Stimulated activated CD4-positive, alpha-beta T cell treated with anti-CD3 and anti-CD28 coated beads, Interleukin-2, amount 100 ng/mL, for 24 hours (primary cell): ENCODE data around the gene MREG.

ENCODE experiments used
- DNase-seq, 2 donors: peaks; one replicate each; pipeline ENCODE4 v3.0.0-alpha.2; 2020

MREG gene

GRCh38 chr2:215914054-215914776 is 99.1 kb downstream of the MREG start:
- no peak for DNase-seq

DNA sequence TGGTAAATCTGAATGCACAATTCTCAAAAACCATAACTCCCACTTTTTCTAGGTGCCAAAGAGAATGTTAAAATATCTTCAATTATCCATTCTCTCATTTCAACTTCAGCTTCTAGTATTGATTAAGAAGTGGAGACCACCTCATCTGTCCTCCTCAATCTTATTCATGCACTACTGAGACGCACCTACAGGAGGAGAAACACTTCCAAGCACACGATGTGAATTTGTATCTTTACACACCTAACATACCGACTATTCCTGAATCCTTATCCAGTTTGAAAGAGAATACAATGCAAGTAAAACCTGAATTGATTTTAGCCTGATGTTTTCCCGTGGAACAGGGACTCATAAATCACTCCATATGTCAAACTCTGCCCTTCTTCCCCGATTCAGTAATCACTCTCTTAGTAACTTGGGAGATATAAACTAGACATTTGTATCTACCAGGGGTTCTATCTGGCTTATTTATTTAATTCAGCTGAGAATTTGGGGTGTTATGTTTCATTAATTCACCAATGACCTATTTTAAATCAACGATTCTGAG is 101.0 kb downstream of the MREG start:
- no peak for DNase-seq

DNA sequence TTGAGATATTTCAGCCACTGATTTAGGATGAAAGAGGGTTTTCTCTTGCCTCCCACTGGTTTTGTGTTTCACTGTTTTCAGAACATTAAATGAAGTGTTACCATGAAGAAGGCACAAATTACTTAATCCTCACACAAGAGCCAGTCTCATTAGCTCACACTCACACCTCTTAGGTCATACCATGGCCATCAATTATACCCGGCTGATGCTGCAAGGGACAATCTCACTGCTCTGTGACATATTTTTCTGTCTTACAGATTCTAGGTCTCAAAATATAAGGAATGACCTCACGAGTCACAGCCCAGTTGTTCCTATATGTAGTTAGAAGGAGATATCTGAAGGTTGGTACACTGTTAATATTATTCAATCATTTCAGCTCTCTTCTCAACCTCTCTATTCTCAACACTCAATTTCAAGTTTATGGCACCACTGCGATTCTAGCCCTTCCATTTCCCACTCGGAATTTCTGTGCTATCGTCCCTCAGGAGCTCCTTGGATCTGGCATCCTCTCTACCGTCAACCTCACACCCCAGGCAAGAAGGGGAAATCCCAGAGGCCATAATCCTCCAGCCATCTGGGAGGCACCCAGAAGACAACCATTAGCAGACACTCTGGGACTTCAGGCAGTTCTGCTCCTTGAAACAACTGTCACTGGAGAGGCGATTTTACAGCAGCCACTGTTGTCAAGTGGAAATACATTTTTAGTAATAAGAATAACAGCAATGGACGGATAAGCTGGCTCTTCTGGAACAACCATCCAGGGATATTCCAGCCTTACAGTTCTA is 101.9 kb downstream of the MREG start:
- no peak for DNase-seq

- no peak for DNase-seq
These were observed 103.2 kb downstream of the MREG start for GRCh38 chr2:215910180-215910579.

GRCh38 chr2:215907147-215907546 is 106.2 kb downstream of the MREG start:
- DNase-seq: no peak

- DNase-seq: no peak
These were observed 106.9 kb downstream of the MREG start for GRCh38 chr2:215906458-215906857.

GRCh38 chr2:215905691-215906090 is 107.7 kb downstream of the MREG start:
- no peak for DNase-seq

GRCh38 chr2:215904101-215904500 is 109.2 kb downstream of the MREG start:
- no peak for DNase-seq

DNA sequence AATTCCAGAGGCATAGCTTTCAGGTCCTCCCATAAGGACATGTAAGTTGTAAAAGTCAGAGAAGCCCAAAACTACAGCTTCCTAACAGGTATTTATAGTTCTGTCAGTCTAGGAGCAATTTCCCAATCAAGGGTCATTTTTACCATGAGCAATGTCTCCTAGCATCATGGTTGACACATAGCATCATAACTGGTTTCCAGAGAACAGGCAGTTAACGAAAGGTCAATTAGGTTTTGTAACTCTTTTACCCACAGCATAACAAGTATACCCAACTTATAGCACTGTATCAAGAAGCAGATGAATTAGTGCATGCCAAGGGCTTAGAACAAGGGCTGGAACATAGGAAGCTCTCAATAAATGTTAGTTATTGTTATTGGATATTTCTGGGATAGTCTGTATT is 110.1 kb downstream of the MREG start:
- DNase-seq: no peak

DNA sequence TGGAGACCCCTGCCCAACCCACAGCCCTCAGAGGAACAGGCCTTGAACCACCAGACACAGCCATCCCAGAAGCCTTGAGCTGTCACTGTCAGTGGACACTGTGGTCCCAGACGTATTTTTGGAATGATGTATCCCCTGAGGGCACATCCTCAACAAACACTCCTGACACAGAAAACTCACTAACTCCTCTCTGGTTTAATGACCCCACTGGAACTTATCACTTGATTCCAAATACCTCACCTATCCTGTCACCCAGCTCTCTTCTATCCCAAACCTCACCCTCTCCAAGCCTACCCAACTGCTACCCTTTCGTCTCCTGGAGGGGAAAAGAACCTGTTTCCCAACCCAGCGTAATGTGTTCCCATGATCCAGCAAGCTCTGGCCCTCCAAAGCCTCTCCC is 111.6 kb downstream of the MREG start:
- no peak for DNase-seq

DNA sequence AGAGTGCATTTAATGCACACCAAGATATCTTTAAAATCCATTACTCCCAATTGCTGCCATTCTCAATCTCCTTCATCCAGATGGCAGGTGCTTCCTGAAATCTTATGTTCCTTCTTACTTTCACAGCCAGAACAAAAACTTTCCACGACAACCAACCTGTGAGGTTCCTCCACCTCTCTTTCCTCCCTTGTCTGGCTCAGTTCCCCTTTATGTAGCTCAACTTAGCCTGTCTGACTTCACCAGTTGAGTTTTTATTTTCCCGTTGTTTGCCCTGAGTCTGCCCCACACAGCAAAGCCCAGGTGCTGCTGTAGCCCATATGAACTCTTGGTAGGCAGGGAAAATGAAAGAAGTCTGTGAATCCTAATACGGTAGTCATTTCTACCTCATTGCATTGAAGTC is 112.5 kb downstream of the MREG start:
- DNase-seq: no peak

GRCh38 chr2:215900203-215900611 is 113.1 kb downstream of the MREG start:
- DNase-seq: no peak

DNA sequence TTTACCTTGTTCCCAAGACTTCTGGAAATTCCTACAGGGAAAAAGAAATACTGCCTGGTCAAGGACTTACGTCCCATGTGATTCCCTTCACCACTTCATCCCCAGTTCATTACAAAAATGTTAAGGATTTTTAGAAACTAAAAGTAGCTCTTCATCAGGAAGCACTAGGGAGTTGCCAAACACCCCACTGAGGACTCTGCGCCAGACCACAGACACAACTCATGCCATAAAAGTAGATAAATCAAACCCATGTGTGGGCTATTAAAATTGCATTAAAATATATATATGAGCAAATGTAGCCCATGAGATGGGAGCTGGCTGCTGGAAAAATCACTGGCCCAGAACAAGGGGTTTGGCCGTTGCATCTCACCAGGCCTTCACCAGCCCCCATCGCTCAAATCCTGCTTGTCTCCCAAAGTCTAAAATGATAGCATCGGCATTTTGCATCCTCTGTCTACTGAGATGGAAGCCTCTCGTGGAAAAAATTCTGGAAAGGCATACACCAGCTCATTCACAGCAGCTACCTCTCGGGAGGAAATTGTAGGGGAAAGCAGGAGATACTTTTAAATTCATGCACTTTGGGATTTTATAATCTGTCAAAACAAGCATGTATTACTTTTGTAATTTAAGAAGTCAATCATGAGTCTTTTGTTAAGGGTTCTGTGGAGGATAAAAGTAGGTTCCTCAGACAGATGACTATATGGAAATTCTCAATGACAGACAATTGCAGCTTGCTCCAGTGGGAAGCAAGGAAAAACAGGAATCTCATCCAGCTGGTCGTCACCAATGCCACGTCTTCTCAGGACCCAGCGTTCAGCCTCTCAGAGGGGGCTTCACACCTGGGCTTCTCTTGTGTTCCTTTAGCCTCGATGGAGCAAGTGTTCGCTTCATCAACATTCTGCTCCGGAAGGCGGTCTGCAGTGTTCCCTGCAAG is 113.9 kb downstream of the MREG start:
- DNase-seq: no peak

GRCh38 chr2:215898363-215898762 is 115.0 kb downstream of the MREG start:
- no peak for DNase-seq

- no peak for DNase-seq
These were observed 116.4 kb downstream of the MREG start for GRCh38 chr2:215896921-215897320.

- DNase-seq: no peak
These were observed 118.0 kb downstream of the MREG start for GRCh38 chr2:215895330-215895729.
